HCT116 (cell line): ENCODE results near the gene RASA2. TPM values are rescaled to one million over a fixed set of nuclear protein-coding genes. Genes with fewer than 3 reads are reported as not detected.

Experiments used
- ATAC-seq: fragments of 200-7000 bp; cut with Tn5 transposase; 2 replicates; pipeline ENCODE4 v1.9.1; 2020; ENCODE audit warnings: mild to moderate bottlenecking, moderate library complexity
- BruUV-seq: library from RNA; stranded (reverse); fragments of 400-500 nt; replicated peaks from 2 replicates; lab custom pipeline; 2021; lab: Mats Ljungman, UMichigan
- CTCF ChIA-PET: fragments of 300-600 bp; sonication (Branson Sonifier 250); formaldehyde crosslinking; loops from one replicate; lab custom pipeline; 2021; ENCODE audit warnings: antibody characterized with exemption; lab: Charles Lee
- POLR2A ChIA-PET: fragments of 300-600, 350-600 bp; sonication (Branson Sonifier 250); formaldehyde crosslinking; loops from one replicate; lab custom pipeline; 2021; ENCODE audit warnings: antibody characterized with exemption; lab: Charles Lee
- RAD21 ChIA-PET, 2 experiments: fragments of 300-600 bp; sonication (Branson Sonifier 250); formaldehyde crosslinking; loops; one replicate each; lab custom pipeline; 2023; ENCODE audit warnings: low total read pairs in 2 of 2; ENCODE audit not compliant: uncharacterized antibody in 2 of 2, unreplicated experiment in 2 of 2, low non-redundant PET in 1 of 2; lab: Charles Lee
- DNase-seq: peaks from one replicate; pipeline ENCODE4 v3.0.0-alpha.2; 2010; ENCODE audit warnings: low read depth, low spot score
- H2AFZ ChIP-seq: fragments of 200-600 bp; shearing (Covaris generic), sonication (generic); 2 replicates; pipeline ENCODE4 v1.6.1; 2017; ENCODE audit warnings: low read depth, mixed run types, mixed read lengths, antibody characterized with exemption, low read length; ENCODE audit not compliant: poor library complexity, severe bottlenecking
- H3K27ac ChIP-seq: 2 replicates; pipeline ENCODE4 v1.5.1; 2012; ENCODE audit warnings: low read depth, low read length
- H3K27me3 ChIP-seq: fragments of 200-600 bp; sonication (generic); 2 replicates; pipeline ENCODE4 v1.6.1; 2016; ENCODE audit warnings: mixed run types, low read length, mixed read lengths; ENCODE audit not compliant: insufficient read depth
- H3K36me3 ChIP-seq, 2 experiments: fragments of 200-500 bp in 1 of 2; fragments of 200-600 bp in 1 of 2; sonication (Bioruptor generic) in 1 of 2; sonication (generic) in 1 of 2; 2 replicates each; pipeline versions ENCODE4 v1.5.1 to v1.6.1; 2014 to 2016; ENCODE audit warnings: low read length in 2 of 2, inconsistent platforms in 1 of 2, mixed read lengths in 1 of 2, mixed run types in 1 of 2; ENCODE audit not compliant: insufficient read depth in 2 of 2, control insufficient read depth in 1 of 2
- H3K4me1 ChIP-seq, 2 experiments: fragments of 200-600 bp in 1 of 2; sonication (generic) in 1 of 2; 2 replicates each; pipeline versions ENCODE4 v1.5.1 to v1.6.1; 2012 to 2017; ENCODE audit warnings: low read length in 2 of 2, inconsistent platforms in 1 of 2, mild to moderate bottlenecking in 1 of 2, mixed read lengths in 1 of 2, mixed run types in 1 of 2, moderate library complexity in 1 of 2; ENCODE audit not compliant: insufficient read depth in 2 of 2, control insufficient read depth in 1 of 2
- H3K4me2 ChIP-seq: fragments of 200-600 bp; sonication (generic); 2 replicates; pipeline ENCODE4 v1.6.1; 2017; ENCODE audit warnings: mixed run types, low read length, mixed read lengths
- H3K4me3 ChIP-seq, 2 experiments: fragments of 200-600 bp in 1 of 2; sonication (generic) in 1 of 2; replicated peaks in 1 of 2; 2 replicates each; pipeline ENCODE4 v1.5.1; 2011 to 2016; ENCODE audit warnings: low read length in 2 of 2, control low read depth in 1 of 2, low read depth in 1 of 2, mild to moderate bottlenecking in 1 of 2, mixed read lengths in 1 of 2, mixed run types in 1 of 2
- H3K79me2 ChIP-seq: fragments of 200-600 bp; sonication (generic); 2 replicates; pipeline ENCODE4 v1.6.1; 2017; ENCODE audit warnings: mild to moderate bottlenecking, mixed run types, low read length, moderate library complexity, mixed read lengths; ENCODE audit not compliant: insufficient read depth
- H3K9ac ChIP-seq: fragments of 200-600 bp; sonication (generic); 2 replicates; pipeline ENCODE4 v1.6.1; 2016; ENCODE audit warnings: low read length, mixed read lengths
- H3K9me2 ChIP-seq: fragments of 200-600 bp; sonication (generic), shearing (Covaris generic); 2 replicates; pipeline ENCODE4 v1.6.1; 2017; ENCODE audit warnings: mixed run types, mild to moderate bottlenecking, moderate library complexity; ENCODE audit not compliant: insufficient read depth
- H3K9me3 ChIP-seq, 2 experiments: fragments of 200-500 bp in 1 of 2; fragments of 200-600 bp in 1 of 2; sonication (Bioruptor generic) in 1 of 2; sonication (generic) in 1 of 2; 2 replicates each; pipeline ENCODE4 v1.6.1; 2014 to 2017; ENCODE audit warnings: low read length in 2 of 2, mixed read lengths in 2 of 2, inconsistent platforms in 1 of 2, low read depth in 1 of 2, mild to moderate bottlenecking in 1 of 2, mixed run types in 1 of 2, moderate library complexity in 1 of 2; ENCODE audit not compliant: control insufficient read depth in 1 of 2, insufficient read depth in 1 of 2
- H4K20me1 ChIP-seq: fragments of 200-600 bp; sonication (generic), shearing (Covaris generic); 2 replicates; pipeline ENCODE4 v1.6.1; 2017; ENCODE audit warnings: mixed run types, mild to moderate bottlenecking, moderate library complexity; ENCODE audit not compliant: insufficient read depth
- ATF3 ChIP-seq: IDR thresholded peaks from 2 replicates; pipeline ENCODE4 v1.6.1; 2012
- CEBPB ChIP-seq: IDR thresholded peaks from 2 replicates; pipeline ENCODE4 v1.6.1; 2012; ENCODE audit warnings: low read depth
- CTCF ChIP-seq, 3 experiments: fragments of 200-600 bp in 1 of 3; sonication (generic) in 1 of 3; IDR thresholded peaks in 2 of 3; conservative IDR thresholded peaks in 1 of 3; 2 replicates each; pipeline ENCODE4 v1.5.1; 2012 to 2017; ENCODE audit warnings: low read depth in 2 of 3, low read length in 2 of 3, antibody characterized with exemption in 1 of 3, borderline replicate concordance in 1 of 3, control low read depth in 1 of 3, mild to moderate bottlenecking in 1 of 3, mixed read lengths in 1 of 3, mixed run types in 1 of 3, moderate library complexity in 1 of 3; ENCODE audit not compliant: insufficient read depth in 1 of 3
- ELF1 ChIP-seq: IDR thresholded peaks from 2 replicates; pipeline ENCODE4 v1.6.1; 2012; ENCODE audit warnings: low read depth, borderline replicate concordance
- EZH2 ChIP-seq: fragments of 200-600 bp; sonication (generic); IDR thresholded peaks from 2 replicates; pipeline ENCODE4 v1.6.1; 2017; ENCODE audit warnings: antibody characterized with exemption, mixed run types
- EZH2phosphoT487 ChIP-seq: fragments of 200-600 bp; IDR thresholded peaks from 2 replicates; pipeline ENCODE4 v1.6.1; 2018; ENCODE audit warnings: antibody characterized with exemption, borderline replicate concordance
- JUND ChIP-seq: IDR thresholded peaks from 2 replicates; pipeline ENCODE4 v1.6.1; 2012
- MAX ChIP-seq: IDR thresholded peaks from 2 replicates; pipeline ENCODE4 v1.6.1; 2012
- POLR2A ChIP-seq: IDR thresholded peaks from 2 replicates; pipeline ENCODE4 v1.7.0; 2011; ENCODE audit warnings: borderline replicate concordance; ENCODE audit not compliant: insufficient read depth, insufficient read length; ENCODE audit errors: extremely low read depth
- RAD21 ChIP-seq: IDR thresholded peaks from 2 replicates; pipeline ENCODE4 v1.6.1; 2012; ENCODE audit warnings: low read depth, mild to moderate bottlenecking
- REST ChIP-seq: IDR thresholded peaks from 2 replicates; pipeline ENCODE4 v1.6.1; 2012; ENCODE audit warnings: low read depth
- SIN3A ChIP-seq: IDR thresholded peaks from 2 replicates; pipeline ENCODE4 v1.6.1; 2012; ENCODE audit warnings: low read depth
- SP1 ChIP-seq: IDR thresholded peaks from 2 replicates; pipeline ENCODE4 v1.6.1; 2012; ENCODE audit warnings: low read depth
- SRF ChIP-seq: IDR thresholded peaks from 2 replicates; pipeline ENCODE4 v1.6.1; 2012; ENCODE audit warnings: low read depth
- ZBTB33 ChIP-seq: IDR thresholded peaks from 2 replicates; pipeline ENCODE4 v1.6.1; 2011; ENCODE audit warnings: mild to moderate bottlenecking, low read length, moderate library complexity; ENCODE audit not compliant: insufficient replicate concordance; ENCODE audit errors: extremely low read depth
- ZNF274 ChIP-seq: fragments of 200-500 bp; sonication (Bioruptor generic); IDR thresholded peaks from 2 replicates; pipeline ENCODE4 v1.6.1; 2014; ENCODE audit warnings: mild to moderate bottlenecking, low read depth, low read length, inconsistent platforms
- intact Hi-C: fragments of 100-400 bp; cut with micrococcal nuclease; formaldehyde crosslinking; loops from 2 replicates; pipeline ENCODE4 v1.10.0; 2022
- total RNA-seq: library from RNA; stranded (reverse); gene quantifications from one replicate; pipeline ENCODE4 v1.2.1, GENCODE V29; 2021; ENCODE audit not compliant: unreplicated experiment

The RASA2 gene
- total RNA-seq, 1 experiment from 2014 or later = 12.8 TPM

- ATAC-seq = no peak
Observed at GRCh38 chr3:141539431-141540187, 52.8 kb downstream of the RASA2 start.

More at GRCh38 chr3:141539431-141540187, 52.8 kb downstream of the RASA2 start:
- no peaks in the 10 kb centered on the region for H4K20me1 ChIP-seq
- H3K9me2 ChIP-seq = no peaks in the 10 kb centered on the region
- H3K27me3 ChIP-seq = no peaks in the 10 kb centered on the region
- no peaks in the 10 kb centered on the region for H3K79me2 ChIP-seq
- RAD21 ChIA-PET = no interaction called here
- no peak overlapping the region for H3K9ac ChIP-seq
- POLR2A ChIA-PET = no interaction called here
- TF ChIP-seq MAX (no peak), SIN3A (no peak), POLR2A (no peak), JUND (no peak), EZH2phosphoT487 (no peak), EZH2 (no peak), SP1 (no peak), CEBPB (no peak), ZNF274 (no peak), ELF1 (no peak), RAD21 (no peak), SRF (no peak), ATF3 (no peak), CTCF (IDR thresholded peaks at IDR 0.05 in 2 of 3, conservative IDR thresholded peaks at IDR 0.05 in 1 of 3; ENCODE audit: borderline replicate concordance in 1 of 3, insufficient read depth in 1 of 3, low read depth in 2 of 3, low read length in 2 of 3) (no peak), REST (no peak), ZBTB33 (no peak)
- TF ChIP-seq, all 23 proteins: peak for 0
- DNase-seq = no peak
- no peak overlapping the region for H3K4me2 ChIP-seq
- no peak overlapping the region for H3K4me3 ChIP-seq
- no peaks in the 10 kb centered on the region for H3K9me3 ChIP-seq
- intact Hi-C loops = no loop called here
- H2AFZ ChIP-seq = no peak overlapping the region
- peaks cover 9 to 21% of the 10 kb centered on the region in 2 experiments for H3K4me1 ChIP-seq
- no TSS peak for BruUV-seq
- no peak overlapping the region for H3K27ac ChIP-seq
- peaks cover 0 to 7% of the 10 kb centered on the region in 2 experiments; a peak in 1 of 4 replicates for H3K36me3 ChIP-seq
- CTCF ChIA-PET = interaction anchor here (1.1 kb wide), 1 partner anchor 79 kb away, joined by 3 read pairs; no protein-coding TSS in a partner anchor
